HepG2 (cell line): ENCODE results near the gene GRIK3.

Source experiments
- ARNT ChIP-seq: fragments of 450-650 bp; IDR thresholded peaks from 2 replicates; pipeline ENCODE4 v1.6.1; 2017
- CEBPB ChIP-seq: IDR thresholded peaks from 2 replicates; pipeline ENCODE4 v1.6.1; 2011; ENCODE audit warnings: low read depth, low read length, improper control_type of control experiment, borderline replicate concordance
- CTCF ChIP-seq: sonication (generic); formaldehyde crosslinking; IDR thresholded peaks from 2 replicates; pipeline ENCODE4 v1.5.0; 2020; ENCODE audit warnings: mild to moderate bottlenecking, missing genetic modification reagents, moderate library complexity
- E2F5 ChIP-seq: sonication (generic); formaldehyde crosslinking; conservative IDR thresholded peaks from 2 replicates; pipeline ENCODE4 v1.4.0; 2020; ENCODE audit warnings: missing genetic modification reagents
- GABPB1 ChIP-seq: IDR thresholded peaks from 2 replicates; pipeline ENCODE4 v1.6.1; 2016; ENCODE audit warnings: mild to moderate bottlenecking, missing genetic modification reagents, moderate library complexity, missing compliant biosample characterization
- PTBP1 ChIP-seq: fragments of 200-400 bp; formaldehyde crosslinking; IDR thresholded peaks from 2 replicates; pipeline ENCODE4 v1.6.1; 2018; ENCODE audit warnings: low read length, low read depth; ENCODE audit not compliant: poor library complexity, severe bottlenecking
- REST ChIP-seq, 2 experiments: IDR thresholded peaks; 2 replicates each; pipeline ENCODE4 v1.6.1; 2011 to 2012; ENCODE audit warnings: low read length in 2 of 2, borderline replicate concordance in 1 of 2, low read depth in 1 of 2, mild to moderate bottlenecking in 1 of 2, moderate library complexity in 1 of 2
- ZNF251 ChIP-seq: sonication (generic); formaldehyde crosslinking; IDR thresholded peaks from 2 replicates; pipeline ENCODE4 v1.9.0; 2021; ENCODE audit warnings: mild to moderate bottlenecking, missing genetic modification reagents
- ZNF253 ChIP-seq: sonication (generic); formaldehyde crosslinking; IDR thresholded peaks from 2 replicates; pipeline ENCODE4 v1.8.0; 2022; ENCODE audit warnings: mild to moderate bottlenecking, missing genetic modification reagents, borderline replicate concordance
- ZNF616 ChIP-seq: sonication (generic); formaldehyde crosslinking; IDR thresholded peaks from 2 replicates; pipeline ENCODE4 v1.5.0; 2020; ENCODE audit warnings: low read depth, mild to moderate bottlenecking, missing genetic modification reagents

GRCh38 chr1:36760081-36760480 is 274.2 kb downstream of the GRIK3 start:
- TF ChIP-seq ZNF616 (no peak), REST (IDR thresholded peaks at IDR 0.05; ENCODE audit: borderline replicate concordance in 1 of 2, low read depth in 1 of 2, low read length in 2 of 2) (no peak), PTBP1 (no peak), CTCF (CRISPR knock-in tag) (no peak), CEBPB (no peak), ZNF251 (CRISPR knock-in tag) (no peak), ZNF253 (CRISPR knock-in tag) (no peak), GABPB1 (CRISPR knock-in tag) (no peak), E2F5 (CRISPR knock-in tag) (no peak), ARNT (no peak)
